ENCODE results near the gene PGAM2. TPM values are rescaled to one million over a fixed set of nuclear protein-coding genes. Genes with fewer than 3 reads are reported as not detected.

The PGAM2 gene
- total RNA-seq, 1 experiment from 2014 or later: 8.7 TPM

GRCh38 chr7:44094883-44095592, 29.7 kb upstream of the PGAM2 start:
- Histone ChIP-seq H3K4ac (ENCODE audit: low read depth, low read length) (no peak overlapping the region), H3K27ac (ENCODE audit: insufficient read length, low read depth, low read length) (no peak overlapping the region), H3K79me2 (ENCODE audit: insufficient read depth, low read length) (no peaks in the 10 kb centered on the region), H3K4me2 (ENCODE audit: insufficient read depth, insufficient read length, low read length) (no peak overlapping the region), H2BK20ac (ENCODE audit: low read depth, low read length, poor library complexity, severe bottlenecking) (no peak overlapping the region), H4K5ac (ENCODE audit: insufficient read length, low read depth, low read length) (no peak overlapping the region), H3K18ac (ENCODE audit: insufficient read length, low read depth, low read length) (no peak overlapping the region), H3K23ac (ENCODE audit: insufficient read length, low read depth, low read length) (no peak overlapping the region), H3K79me1 (ENCODE audit: insufficient read depth, low read depth, low read length, poor library complexity, severe bottlenecking) (no peaks in the 10 kb centered on the region), H3K9ac (ENCODE audit: extremely low read depth, insufficient read length, low read length) (no peak overlapping the region), H2BK12ac (ENCODE audit: insufficient read length, low read depth, low read length) (no peak overlapping the region), H2AFZ (ENCODE audit: low read length) (no peak overlapping the region), H3K27me3 (ENCODE audit: insufficient read depth, low read length) (no peaks in the 10 kb centered on the region), H2BK120ac (ENCODE audit: low read depth, low read length, poor library complexity, severe bottlenecking) (no peak overlapping the region), H4K20me1 (ENCODE audit: control insufficient read depth, insufficient read depth, insufficient read length) (no peaks in the 10 kb centered on the region), H3T11ph (ENCODE audit: low read length) (no peak overlapping the region), H2BK5ac (ENCODE audit: insufficient read length, low read length) (no peak overlapping the region), H3K23me2 (ENCODE audit: insufficient read length, low read depth, low read length, poor library complexity, severe bottlenecking) (no peaks in the 10 kb centered on the region), H3K9me3 (ENCODE audit: control insufficient read depth, low read depth, low read length) (no peaks in the 10 kb centered on the region), H3K14ac (ENCODE audit: insufficient read depth, low read length) (no peak overlapping the region), H4K91ac (ENCODE audit: insufficient read length, low read depth, low read length) (no peak overlapping the region), H3K4me1 (ENCODE audit: insufficient read depth, low read length) (no peaks in the 10 kb centered on the region), H3K56ac (ENCODE audit: insufficient read length, low read depth, low read length) (no peak overlapping the region), H2BK15ac (ENCODE audit: low read depth, low read length) (no peak overlapping the region), H2AK5ac (ENCODE audit: insufficient read length, low read length) (no peak overlapping the region), H4K8ac (replicated peaks; ENCODE audit: insufficient read length, low read depth, low read length) (no peak overlapping the region)
- no CpG with 5 or more reads among the region's 2 CpGs for WGBS (ENCODE audit: extremely low coverage, insufficient read length, low lambda C conversion rate)
- no peak for DNase-seq
- peaks cover 32% of the 10 kb centered on the region for H3K27me3 Mint-ChIP-seq (ENCODE audit: low read depth)
- no peaks in the 10 kb centered on the region; a peak in 1 of 5 replicates for H3K9me3 Mint-ChIP-seq
- H3K4me1 Mint-ChIP-seq: peaks cover 0 to 8% of the 10 kb centered on the region in 2 experiments; a peak in 2 of 4 replicates
- no peaks in the 10 kb centered on the region for H3K36me3 Mint-ChIP-seq (ENCODE audit: insufficient read depth in 1 of 3, low read depth in 3 of 3)
- TF ChIP-seq CTCF (conservative IDR thresholded peaks at IDR 0.05): no peak
- no peak overlapping the region; a peak in 1 of 5 replicates for H3K4me3 Mint-ChIP-seq
- H3K27ac Mint-ChIP-seq: no peak overlapping the region

Data from H9 (cell line).